IMR-90 (cell line): Measurements from ENCODE around the gene OR1L6. TPM values are rescaled to one million over a fixed set of nuclear protein-coding genes. Genes with fewer than 3 reads are reported as not detected.

ENCODE experiments used
- ATAC-seq: fragments of 200-7000 bp; cut with Tn5 transposase; 2 replicates; pipeline ENCODE4 v1.9.1; 2020; ENCODE audit warnings: low read depth, mild to moderate bottlenecking, moderate library complexity
- BruUV-seq: library from RNA; stranded (reverse); fragments of 400-500 nt; replicated peaks from 2 replicates; lab custom pipeline; 2021; lab: Mats Ljungman, UMichigan
- CTCF ChIA-PET: fragments of 300-600 bp; formaldehyde crosslinking; extraction: SDS; loops from one replicate; lab custom pipeline; 2021; ENCODE audit warnings: antibody characterized with exemption; lab: Yijun Ruan, JAX
- POLR2A ChIA-PET: fragments of 300-600 bp; sonication (Branson Sonifier 250); formaldehyde crosslinking; loops from one replicate; lab custom pipeline; 2022; ENCODE audit warnings: antibody characterized with exemption; ENCODE audit not compliant: unreplicated experiment; lab: Charles Lee
- DNase-seq: peaks from one replicate; pipeline ENCODE4 v3.0.0; 2013
- H2AFZ ChIP-seq: replicated peaks from 2 replicates; pipeline ENCODE3; 2013; ENCODE audit warnings: low read length, mild to moderate bottlenecking; ENCODE audit not compliant: poor library complexity
- H2AK5ac ChIP-seq: 2 replicates; pipeline ENCODE4 v1.6.1; 2013; ENCODE audit warnings: low read depth, low read length, inconsistent platforms
- H2AK9ac ChIP-seq: replicated peaks from 2 replicates; pipeline ENCODE3; 2013; ENCODE audit warnings: mild to moderate bottlenecking, low read depth, low read length, moderate library complexity; ENCODE audit not compliant: poor library complexity
- H2BK120ac ChIP-seq: 2 replicates; pipeline ENCODE4 v1.6.1; 2013; ENCODE audit warnings: low read depth, low read length, inconsistent platforms
- H2BK15ac ChIP-seq: 3 replicates; pipeline ENCODE4 v1.6.1; 2013; ENCODE audit warnings: low read depth, low read length, inconsistent platforms
- H2BK20ac ChIP-seq: 2 replicates; pipeline ENCODE4 v1.6.1; 2013; ENCODE audit warnings: low read depth, mild to moderate bottlenecking, inconsistent platforms, low read length, moderate library complexity
- H2BK5ac ChIP-seq: 2 replicates; pipeline ENCODE4 v1.6.1; 2013; ENCODE audit warnings: mild to moderate bottlenecking, low read depth, low read length, inconsistent platforms; ENCODE audit not compliant: poor library complexity, severe bottlenecking
- H3K14ac ChIP-seq: replicated peaks from 2 replicates; pipeline ENCODE4 v1.6.1; 2013; ENCODE audit warnings: low read depth, low read length, inconsistent platforms
- H3K18ac ChIP-seq: 2 replicates; pipeline ENCODE4 v1.6.1; 2013; ENCODE audit warnings: low read depth, low read length, control low read depth
- H3K23ac ChIP-seq: 2 replicates; pipeline ENCODE4 v1.6.1; 2013; ENCODE audit warnings: low read depth, low read length, inconsistent platforms
- H3K27ac ChIP-seq: 2 replicates; pipeline ENCODE4 v1.5.1; 2013; ENCODE audit warnings: mild to moderate bottlenecking, control low read depth, low read length; ENCODE audit not compliant: insufficient read depth
- H3K27me3 ChIP-seq: 2 replicates; pipeline ENCODE4 v1.6.1; 2013; ENCODE audit warnings: low read length; ENCODE audit not compliant: control insufficient read depth, insufficient read depth
- H3K36me3 ChIP-seq: 2 replicates; pipeline ENCODE4 v1.6.1; 2013; ENCODE audit warnings: low read length, mixed read lengths; ENCODE audit not compliant: control insufficient read depth, insufficient read depth
- H3K4ac ChIP-seq: 2 replicates; pipeline ENCODE4 v1.6.1; 2013; ENCODE audit warnings: low read depth, low read length, inconsistent platforms
- H3K4me1 ChIP-seq: 2 replicates; pipeline ENCODE4 v1.6.1; 2013; ENCODE audit warnings: low read length, mixed read lengths; ENCODE audit not compliant: control insufficient read depth, insufficient read depth
- H3K4me2 ChIP-seq: 2 replicates; pipeline ENCODE4 v1.6.1; 2013; ENCODE audit warnings: low read depth, mild to moderate bottlenecking, control low read depth, low read length, moderate library complexity
- H3K4me3 ChIP-seq: 2 replicates; pipeline ENCODE4 v1.5.1; 2013; ENCODE audit warnings: low read depth, mild to moderate bottlenecking, control low read depth, low read length, moderate library complexity; ENCODE audit not compliant: insufficient read depth
- H3K56ac ChIP-seq: 2 replicates; pipeline ENCODE4 v1.6.1; 2013; ENCODE audit warnings: low read length, inconsistent platforms; ENCODE audit not compliant: insufficient read depth; ENCODE audit errors: extremely low read depth
- H3K79me1 ChIP-seq, 2 experiments: 2 replicates each; pipeline ENCODE4 v1.6.1; 2013; ENCODE audit warnings: low read length in 2 of 2, inconsistent platforms in 1 of 2, low read depth in 1 of 2
- H3K9ac ChIP-seq: 2 replicates; pipeline ENCODE4 v1.6.1; 2013; ENCODE audit warnings: low read depth, low read length, control low read depth
- H3K9me1 ChIP-seq: 2 replicates; pipeline ENCODE4 v1.6.1; 2013; ENCODE audit warnings: low read length, inconsistent platforms; ENCODE audit not compliant: insufficient read depth
- H3K9me3 ChIP-seq: 2 replicates; pipeline ENCODE4 v1.6.1; 2013; ENCODE audit warnings: low read length; ENCODE audit not compliant: control insufficient read depth, insufficient read depth
- H4K20me1 ChIP-seq: 2 replicates; pipeline ENCODE4 v1.6.1; 2013; ENCODE audit warnings: low read length, inconsistent platforms; ENCODE audit not compliant: insufficient read depth
- H4K5ac ChIP-seq: 2 replicates; pipeline ENCODE4 v1.6.1; 2013; ENCODE audit warnings: mild to moderate bottlenecking, low read depth, low read length, control low read depth
- H4K8ac ChIP-seq, 2 experiments: 2 replicates each; pipeline ENCODE4 v1.6.1; 2013; ENCODE audit warnings: low read depth in 2 of 2, low read length in 2 of 2, control low read depth in 1 of 2, inconsistent platforms in 1 of 2
- H4K91ac ChIP-seq: 2 replicates; pipeline ENCODE4 v1.6.1; 2013; ENCODE audit warnings: low read depth, low read length, inconsistent platforms; ENCODE audit not compliant: insufficient read depth
- RAD21 ChIP-seq: IDR thresholded peaks from 2 replicates; pipeline ENCODE4 v1.6.1; 2012; ENCODE audit warnings: low read length, improper control_type of control experiment
- RCOR1 ChIP-seq: IDR thresholded peaks from 2 replicates; pipeline ENCODE4 v1.6.1; 2012; ENCODE audit warnings: mild to moderate bottlenecking, low read length, improper control_type of control experiment; ENCODE audit not compliant: insufficient replicate concordance
- WGBS, 2 experiments: methylation state at CpG; one replicate each; pipeline versions ENCODE4 v1.1.5 to v1.1.7; 2013; ENCODE audit warnings: missing lambda C conversion rate in 2 of 2; ENCODE audit not compliant: insufficient read length in 1 of 2; ENCODE audit errors: extremely low coverage in 2 of 2; 5-methylcytosine and 5-hydroxymethylcytosine counted together
- dilution Hi-C: fragments of 300-500 bp; cut with HindIII; formaldehyde crosslinking; loops from one replicate; pipeline ENCODE4 v1.14.3; 2018; ENCODE audit warnings: low sequenced_read_pairs; ENCODE audit not compliant: unreplicated experiment
- in situ Hi-C: fragments of 300-500 bp; cut with MboI; formaldehyde crosslinking; loops from 3 replicates; pipeline ENCODE4 v1.14.3; 2019; ENCODE audit warnings: low sequenced_read_pairs, inconsistent platforms, mixed read lengths
- intact Hi-C: fragments of 100-400 bp; cut with micrococcal nuclease; formaldehyde crosslinking; loops from 2 replicates; pipeline ENCODE4 v1.10.0; 2022
- polyA plus RNA-seq, 3 experiments: library from polyadenylated mRNA; depleted of rRNA; stranded (reverse); fragments of >200 nt; gene quantifications; 2 replicates each; pipeline ENCODE4 v1.2.3, GENCODE V29; 2012; ENCODE audit warnings: low replicate concordance in 1 of 3
- total RNA-seq: library from RNA; depleted of rRNA; stranded (reverse); fragments of >200 nt; gene quantifications from 2 replicates; pipeline ENCODE4 v1.2.3, GENCODE V29; 2012
- TF ChIP-seq, protein P1 (sequence below): conservative IDR thresholded peaks from 2 replicates; pipeline ENCODE4 v1.5.1; 2012; ENCODE audit warnings: mild to moderate bottlenecking, low read depth, low read length, improper control_type of control experiment

Gene OR1L6
- total and polyA plus RNA-seq, 2 of the 4 experiments (the other 2 are of a cell fraction) = not detected

DNA sequence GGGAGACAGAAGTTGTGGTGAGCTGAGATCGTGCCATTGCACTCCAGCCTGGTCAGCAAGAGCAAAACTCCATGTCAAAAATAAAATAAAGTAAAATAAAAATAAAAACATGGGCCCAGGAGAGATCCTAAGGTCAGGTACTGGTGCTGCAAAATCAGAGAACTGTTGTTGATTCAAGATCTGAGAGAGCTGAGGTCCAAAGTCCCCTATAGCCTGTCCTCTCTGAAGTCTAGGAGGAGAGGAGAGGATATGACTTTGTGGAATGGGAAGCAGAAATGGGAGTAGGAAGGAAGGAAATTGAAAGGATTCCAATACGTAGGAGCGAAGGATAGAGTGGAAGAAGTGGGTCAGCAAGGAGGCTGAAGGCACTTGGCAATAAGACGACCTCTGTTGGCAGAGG lies 22.9 kb upstream of the OR1L6 start:
- Histone ChIP-seq H3K9ac (no peak overlapping the region), H2BK15ac (no peak overlapping the region), H3K14ac (no peak overlapping the region), H3K9me1 (no peaks in the 10 kb centered on the region), H2AK9ac (no peak overlapping the region), H4K8ac (no peak overlapping the region), H3K4me3 (no peak overlapping the region), H3K27ac (no peak overlapping the region), H3K4ac (no peak overlapping the region), H3K4me1 (no peaks in the 10 kb centered on the region), H2BK20ac (no peak overlapping the region), H3K56ac (no peak overlapping the region), H3K36me3 (no peaks in the 10 kb centered on the region), H4K91ac (no peak overlapping the region), H2BK120ac (no peak overlapping the region), H4K20me1 (no peaks in the 10 kb centered on the region), H2AFZ (no peak overlapping the region), H3K18ac (no peak overlapping the region), H2AK5ac (no peak overlapping the region), H4K5ac (no peak overlapping the region), H3K23ac (no peak overlapping the region), H2BK5ac (no peak overlapping the region), H3K79me1 (no peaks in the 10 kb centered on the region), H3K4me2 (no peak overlapping the region), H3K9me3 (peaks cover 3% of the 10 kb centered on the region; the same call in 1 of the 2 replicates), H3K27me3 (no peaks in the 10 kb centered on the region)
- POLR2A ChIA-PET = no interaction called here
- ATAC-seq (no peak), DNase-seq (no peak)
- no peak for TF ChIP-seq RCOR1
- TF ChIP-seq RAD21 = no peak
- TF ChIP-seq, protein P1, sequence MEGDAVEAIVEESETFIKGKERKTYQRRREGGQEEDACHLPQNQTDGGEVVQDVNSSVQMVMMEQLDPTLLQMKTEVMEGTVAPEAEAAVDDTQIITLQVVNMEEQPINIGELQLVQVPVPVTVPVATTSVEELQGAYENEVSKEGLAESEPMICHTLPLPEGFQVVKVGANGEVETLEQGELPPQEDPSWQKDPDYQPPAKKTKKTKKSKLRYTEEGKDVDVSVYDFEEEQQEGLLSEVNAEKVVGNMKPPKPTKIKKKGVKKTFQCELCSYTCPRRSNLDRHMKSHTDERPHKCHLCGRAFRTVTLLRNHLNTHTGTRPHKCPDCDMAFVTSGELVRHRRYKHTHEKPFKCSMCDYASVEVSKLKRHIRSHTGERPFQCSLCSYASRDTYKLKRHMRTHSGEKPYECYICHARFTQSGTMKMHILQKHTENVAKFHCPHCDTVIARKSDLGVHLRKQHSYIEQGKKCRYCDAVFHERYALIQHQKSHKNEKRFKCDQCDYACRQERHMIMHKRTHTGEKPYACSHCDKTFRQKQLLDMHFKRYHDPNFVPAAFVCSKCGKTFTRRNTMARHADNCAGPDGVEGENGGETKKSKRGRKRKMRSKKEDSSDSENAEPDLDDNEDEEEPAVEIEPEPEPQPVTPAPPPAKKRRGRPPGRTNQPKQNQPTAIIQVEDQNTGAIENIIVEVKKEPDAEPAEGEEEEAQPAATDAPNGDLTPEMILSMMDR = no peak
- BruUV-seq = no TSS peak
- no CpG with 5 or more reads among the region's 4 CpGs for WGBS, 2 experiments
- dilution Hi-C loops = no loop called here
- in situ Hi-C loops = no loop called here
- CTCF ChIA-PET = no interaction called here
- intact Hi-C loops = no loop called here
